BLaER1 (cell line): ENCODE measurements around the gene ARHGAP24.
"Not testable (repeated sequence)": the region's sequence is repeated elsewhere in the genome, so short reads cannot be mapped to it uniquely, and the experiment has no call there.

Experiments used
- H3K27ac ChIP-seq: shearing (Covaris generic); formaldehyde crosslinking; 2 replicates; pipeline ENCODE4 v1.8.1; 2022
- H3K27me3 ChIP-seq: shearing (Covaris generic); formaldehyde crosslinking; 2 replicates; pipeline ENCODE4 v1.8.1; 2022
- H3K36me3 ChIP-seq: shearing (Covaris generic); formaldehyde crosslinking; 2 replicates; pipeline ENCODE4 v1.8.1; 2022
- H3K4me1 ChIP-seq: shearing (Covaris generic); formaldehyde crosslinking; 2 replicates; pipeline ENCODE4 v1.8.1; 2022
- H3K4me2 ChIP-seq: shearing (Covaris generic); formaldehyde crosslinking; 2 replicates; pipeline ENCODE4 v1.8.1; 2022
- H3K4me3 ChIP-seq: shearing (Covaris generic); formaldehyde crosslinking; 2 replicates; pipeline ENCODE4 v1.8.1; 2022
- H3K9ac ChIP-seq: shearing (Covaris generic); formaldehyde crosslinking; 2 replicates; pipeline ENCODE4 v1.8.1; 2022
- H3K9me3 ChIP-seq: shearing (Covaris generic); formaldehyde crosslinking; 2 replicates; pipeline ENCODE4 v1.8.1; 2022
- H4K20me1 ChIP-seq: shearing (Covaris generic); formaldehyde crosslinking; 2 replicates; pipeline ENCODE4 v1.8.1; 2022
- Cebpa-rat ChIP-seq: shearing (Covaris generic); IDR thresholded peaks from 2 replicates; pipeline ENCODE4 v1.8.1; 2022

The ARHGAP24 gene

DNA sequence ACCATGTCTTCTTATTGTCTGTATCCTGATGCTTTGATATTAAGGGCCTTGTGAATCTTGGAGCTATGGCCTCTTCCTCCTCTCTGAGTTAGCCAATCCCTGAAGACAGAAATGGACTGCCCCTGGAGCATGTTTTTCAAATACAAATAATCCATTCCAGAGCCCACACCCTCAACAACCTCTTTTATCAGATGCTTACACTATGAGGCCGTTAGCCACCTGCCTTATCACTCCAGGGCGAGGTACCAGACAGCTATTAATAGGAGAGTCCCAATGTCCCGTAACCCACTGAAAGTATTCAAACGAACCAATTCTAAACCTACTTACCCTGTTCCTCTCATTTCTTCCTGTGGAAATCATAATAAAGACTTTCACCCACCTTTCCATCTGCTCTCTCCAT is 165.0 kb downstream of the ARHGAP24 start:
- no peak for TF ChIP-seq Cebpa-rat

DNA sequence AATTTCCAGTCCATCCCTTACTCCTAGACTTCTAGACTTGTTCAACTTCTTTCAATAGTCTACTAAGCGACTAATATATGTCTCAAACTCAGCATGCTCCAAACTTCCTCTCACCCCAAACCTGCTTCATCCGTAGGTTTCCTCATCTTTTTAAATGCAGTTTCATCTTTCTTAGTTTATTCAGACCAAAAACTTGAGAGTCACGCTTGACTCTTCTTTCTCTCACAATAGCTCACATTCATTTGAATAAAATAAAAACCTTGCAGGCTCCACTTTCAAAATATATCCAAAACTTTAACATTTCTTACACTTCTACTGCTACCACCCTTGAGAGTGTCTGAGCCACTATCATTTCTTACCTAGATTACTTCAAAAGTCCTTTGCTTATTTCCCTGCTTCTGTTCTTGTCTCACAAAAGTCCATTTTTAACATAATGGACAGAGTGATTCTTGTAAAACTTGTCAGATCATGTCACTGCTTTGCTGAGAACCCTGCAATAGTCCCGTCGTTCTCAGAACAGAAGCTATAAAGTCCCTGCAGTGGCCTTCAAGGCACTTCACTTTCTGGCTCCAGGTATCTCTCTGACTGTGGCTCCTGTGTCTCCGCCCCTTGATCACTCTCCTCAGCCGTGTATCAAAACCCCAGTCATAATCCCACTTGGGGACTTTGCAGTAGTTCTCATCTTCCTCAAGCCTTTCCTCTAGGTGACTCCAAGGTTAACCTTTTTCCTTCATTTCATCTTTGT is 167.6 kb downstream of the ARHGAP24 start:
- Histone ChIP-seq H3K9me3 (no peaks in the 10 kb centered on the region), H3K4me3 (no peak overlapping the region), H3K4me2 (no peak overlapping the region), H3K27me3 (no peaks in the 10 kb centered on the region), H4K20me1 (no peaks in the 10 kb centered on the region), H3K9ac (no peak overlapping the region), H3K36me3 (no peaks in the 10 kb centered on the region), H3K4me1 (no peaks in the 10 kb centered on the region), H3K27ac (no peak overlapping the region)
- no peak for TF ChIP-seq Cebpa-rat

More for the DNA sequence above, 165.0 kb downstream of the ARHGAP24 start:
- no peak overlapping the region for H3K4me2 ChIP-seq
- no peaks in the 10 kb centered on the region for H4K20me1 ChIP-seq
- H3K4me1 ChIP-seq, result no peaks in the 10 kb centered on the region
- H3K9me3 ChIP-seq, result no peaks in the 10 kb centered on the region
- H3K4me3 ChIP-seq, result no peak overlapping the region
- H3K27me3 ChIP-seq, result no peaks in the 10 kb centered on the region
- H3K36me3 ChIP-seq, result no peaks in the 10 kb centered on the region
- no peak overlapping the region for H3K27ac ChIP-seq
- H3K9ac ChIP-seq, result no peak overlapping the region

DNA sequence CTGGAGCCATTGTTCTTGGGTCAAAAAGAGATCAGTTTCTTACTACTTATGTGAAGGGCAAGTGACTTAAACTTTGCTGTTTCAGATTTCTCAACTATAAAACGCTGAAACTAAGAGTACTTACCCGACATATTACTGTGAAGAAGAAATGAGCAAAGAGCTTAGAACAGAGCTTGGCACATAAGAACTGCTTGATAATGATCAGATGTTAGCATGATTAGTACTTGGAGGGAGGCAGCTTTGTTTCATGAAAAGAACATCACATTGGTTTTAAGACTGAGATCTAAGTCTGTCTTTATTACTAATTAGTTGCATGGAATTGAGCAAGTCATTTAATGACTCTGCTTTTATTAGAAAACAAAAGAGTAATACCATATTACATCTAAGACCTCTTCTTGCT is 169.1 kb downstream of the ARHGAP24 start:
- Histone ChIP-seq H3K9ac (no peak overlapping the region), H3K4me3 (no peak overlapping the region), H3K4me2 (no peak overlapping the region), H3K27me3 (no peaks in the 10 kb centered on the region), H3K36me3 (no peaks in the 10 kb centered on the region), H3K4me1 (no peaks in the 10 kb centered on the region), H4K20me1 (no peaks in the 10 kb centered on the region), H3K9me3 (no peaks in the 10 kb centered on the region), H3K27ac (no peak overlapping the region)
- no peak for TF ChIP-seq Cebpa-rat

GRCh38 chr4:85650908-85651307 is 176.0 kb downstream of the ARHGAP24 start:
- H3K27ac ChIP-seq, result no peak overlapping the region

DNA sequence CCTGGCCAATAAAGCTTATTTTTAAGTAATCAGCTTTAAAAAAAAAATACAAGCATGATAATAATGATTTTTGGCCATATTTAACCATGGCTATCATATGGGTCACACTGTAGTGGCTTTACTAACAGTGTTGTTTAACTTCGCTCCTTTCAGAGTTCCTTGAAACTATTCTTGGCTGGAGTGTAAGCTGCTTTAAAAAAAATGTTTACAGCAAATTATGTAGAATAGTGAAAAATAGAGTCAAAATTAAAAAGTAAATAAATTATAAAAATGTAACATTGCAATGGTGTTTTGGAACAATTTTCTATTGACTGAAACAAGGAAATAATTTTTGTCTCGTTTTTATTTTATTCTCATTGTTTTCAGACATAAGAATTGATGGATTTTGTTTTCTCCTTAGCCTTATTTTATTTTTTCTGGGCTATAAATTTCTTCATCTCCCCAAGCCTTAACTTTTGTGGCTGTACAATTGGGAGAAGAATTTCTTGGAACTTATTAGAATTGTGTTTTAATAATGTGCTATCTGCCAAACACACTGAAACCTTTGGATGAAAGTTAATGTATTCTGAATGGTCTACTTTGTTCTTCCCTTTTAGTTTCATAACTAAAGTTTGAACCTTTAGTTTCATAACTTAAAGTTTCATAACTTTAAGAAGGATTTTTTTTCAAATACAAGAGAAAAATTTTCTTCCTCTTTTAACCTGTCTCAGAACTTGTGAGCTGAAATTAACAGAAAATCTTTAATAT is 182.0 kb downstream of the ARHGAP24 start:
- H3K9ac ChIP-seq, result no peak overlapping the region
- no peak overlapping the region for H3K4me3 ChIP-seq
- H3K9me3 ChIP-seq, result no peaks in the 10 kb centered on the region
- H4K20me1 ChIP-seq, result no peaks in the 10 kb centered on the region
- H3K27me3 ChIP-seq, result no peaks in the 10 kb centered on the region
- no peak for TF ChIP-seq Cebpa-rat
- H3K27ac ChIP-seq, result no peak overlapping the region
- no peak overlapping the region for H3K4me2 ChIP-seq
- no peaks in the 10 kb centered on the region for H3K4me1 ChIP-seq
- no peaks in the 10 kb centered on the region for H3K36me3 ChIP-seq

More at GRCh38 chr4:85650908-85651307, 176.0 kb downstream of the ARHGAP24 start:
- no peaks in the 10 kb centered on the region for H3K27me3 ChIP-seq
- H3K9ac ChIP-seq, result no peak overlapping the region
- no peak for TF ChIP-seq Cebpa-rat
- no peaks in the 10 kb centered on the region for H3K36me3 ChIP-seq
- H3K9me3 ChIP-seq, result no peaks in the 10 kb centered on the region
- no peaks in the 10 kb centered on the region for H3K4me1 ChIP-seq
- no peak overlapping the region for H3K4me2 ChIP-seq
- H3K4me3 ChIP-seq, result no peak overlapping the region
- no peaks in the 10 kb centered on the region for H4K20me1 ChIP-seq

DNA sequence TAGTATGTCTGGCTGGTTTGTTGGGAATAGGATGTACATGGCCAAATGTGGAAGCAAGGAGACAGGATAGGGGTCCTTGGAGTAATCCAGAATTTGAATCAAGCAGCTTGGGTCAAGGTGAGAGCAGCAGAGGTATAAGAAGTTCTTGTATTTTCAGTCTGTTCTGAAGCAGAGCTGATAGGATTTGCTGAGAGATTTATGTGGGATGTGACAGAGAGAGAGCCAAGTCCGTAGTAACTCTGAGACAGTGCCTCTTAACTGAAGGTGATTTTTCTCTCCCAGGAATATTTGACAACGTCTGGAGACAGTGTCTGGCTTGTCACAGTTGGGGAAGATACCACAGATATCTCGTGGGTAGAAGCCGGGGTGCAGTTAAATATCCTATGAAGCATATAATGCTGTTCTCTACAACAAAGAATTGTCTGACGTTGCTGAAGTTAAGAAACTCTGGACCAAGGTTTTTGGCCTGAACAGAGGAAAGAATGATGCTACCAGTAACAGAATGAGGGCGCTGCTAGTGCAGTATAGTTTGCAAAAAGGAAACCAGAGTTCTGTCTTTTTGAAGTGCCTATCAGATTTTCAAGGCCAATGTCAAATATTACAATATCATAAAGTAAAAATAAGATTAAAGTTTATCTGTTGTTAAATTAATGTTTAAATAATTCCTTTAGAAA is 184.0 kb downstream of the ARHGAP24 start:
- H3K27ac ChIP-seq, result no peak overlapping the region
- H3K27me3 ChIP-seq, result no peaks in the 10 kb centered on the region
- no peaks in the 10 kb centered on the region for H3K4me1 ChIP-seq
- no peak overlapping the region for H3K4me2 ChIP-seq
- no peaks in the 10 kb centered on the region for H3K9me3 ChIP-seq
- no peaks in the 10 kb centered on the region for H3K36me3 ChIP-seq
- no peak overlapping the region for H3K9ac ChIP-seq
- no peak overlapping the region for H3K4me3 ChIP-seq
- TF ChIP-seq Cebpa-rat, result no peak
- no peaks in the 10 kb centered on the region for H4K20me1 ChIP-seq

GRCh38 chr4:85659610-85660218 is 184.8 kb downstream of the ARHGAP24 start:
- Histone ChIP-seq H3K4me2 (no peak overlapping the region), H3K36me3 (no peaks in the 10 kb centered on the region), H3K4me3 (no peak overlapping the region), H3K27ac (no peak overlapping the region), H4K20me1 (no peaks in the 10 kb centered on the region), H3K9ac (no peak overlapping the region), H3K9me3 (no peaks in the 10 kb centered on the region), H3K4me1 (no peaks in the 10 kb centered on the region), H3K27me3 (no peaks in the 10 kb centered on the region)
- TF ChIP-seq Cebpa-rat, result no peak

GRCh38 chr4:85666625-85667024 is 191.7 kb downstream of the ARHGAP24 start:
- not testable (repeated sequence) for H3K4me3 ChIP-seq, H3K4me2 ChIP-seq, H3K4me1 ChIP-seq, H3K36me3 ChIP-seq, H3K27me3 ChIP-seq, H3K27ac ChIP-seq, H4K20me1 ChIP-seq, H3K9ac ChIP-seq
- peaks cover 12% of the 10 kb centered on the region for H3K9me3 ChIP-seq

DNA sequence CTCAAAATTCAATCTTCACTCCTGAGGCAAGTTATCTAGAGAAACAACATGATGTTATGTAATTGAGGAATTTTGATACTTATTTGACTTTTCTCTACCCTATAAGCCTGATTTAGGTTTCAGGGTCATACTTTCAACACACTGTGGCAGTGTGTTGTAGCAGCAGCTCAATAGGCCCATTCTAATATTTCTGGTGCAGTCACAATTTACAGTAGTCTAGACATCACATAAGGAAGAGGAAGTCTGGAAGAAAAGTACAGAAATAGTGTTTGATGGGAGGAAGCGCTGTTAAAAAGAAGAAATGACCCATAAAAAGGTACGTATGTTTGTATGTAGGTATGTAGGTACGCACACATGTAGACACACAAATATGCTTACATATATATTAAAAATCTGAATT is 194.3 kb downstream of the ARHGAP24 start:
- no peaks in the 10 kb centered on the region for H3K27me3 ChIP-seq
- no peak overlapping the region for H3K4me3 ChIP-seq
- peaks cover 12% of the 10 kb centered on the region for H3K9me3 ChIP-seq
- no peak overlapping the region for H3K4me2 ChIP-seq
- peaks cover 18% of the 10 kb centered on the region for H3K4me1 ChIP-seq
- H3K27ac ChIP-seq, result no peak overlapping the region
- no peaks in the 10 kb centered on the region for H4K20me1 ChIP-seq
- H3K36me3 ChIP-seq, result no peaks in the 10 kb centered on the region
- H3K9ac ChIP-seq, result no peak overlapping the region
- no peak for TF ChIP-seq Cebpa-rat
